AG04449 (cell line): ENCODE results near the gene HIGD1C.

Experiments used
- CTCF ChIA-PET: fragments of 350-600 bp; formaldehyde crosslinking; extraction: SDS; loops from one replicate; lab custom pipeline; 2021; ENCODE audit warnings: antibody characterized with exemption; lab: Yijun Ruan, JAX
- POLR2A ChIA-PET: fragments of 400-600, 350-600 bp; formaldehyde crosslinking; extraction: SDS; loops from one replicate; lab custom pipeline; 2020; ENCODE audit warnings: antibody characterized with exemption, inconsistent platforms; lab: Yijun Ruan, JAX
- DNase-seq: peaks from one replicate; pipeline ENCODE4 v3.0.0-alpha.2; 2010; ENCODE audit warnings: low read depth, low spot score
- H3K4me3 ChIP-seq: 2 replicates; pipeline ENCODE4 v1.5.1; 2011; ENCODE audit warnings: low read depth, mild to moderate bottlenecking, control low read depth, low read length
- CTCF ChIP-seq: IDR thresholded peaks from one replicate; pipeline ENCODE4 v1.5.1; 2011; ENCODE audit warnings: mild to moderate bottlenecking, moderate library complexity, low read length, control low read depth, inconsistent platforms; ENCODE audit not compliant: insufficient read depth; ENCODE audit errors: missing control alignments

The HIGD1C gene

GRCh38 chr12:50986966-50987737 is 34.8 kb downstream of the HIGD1C start:
- ChIA-PET POLR2A (no interaction called here), CTCF (interaction anchor here (0.6 to 8.8 kb wide), 34 partner anchors 8 to 912 kb away, joined by 3 to 201 read pairs (median 5); partner anchors contain the start of genes ATF1 and DIP2B)
- no peak for DNase-seq
- TF ChIP-seq CTCF = peak; percentile 57
- H3K4me3 ChIP-seq = no peak overlapping the region

GRCh38 chr12:50988051-50988450 is 35.7 kb downstream of the HIGD1C start:
- no peak overlapping the region for H3K4me3 ChIP-seq
- ChIA-PET POLR2A (no interaction called here), CTCF (interaction anchor here (0.7 to 8.8 kb wide), 23 partner anchors 7 to 483 kb away, joined by 3 to 201 read pairs (median 6); partner anchors contain the start of genes ATF1 and DIP2B)
- no peak for TF ChIP-seq CTCF
- DNase-seq = no peak

- POLR2A ChIA-PET = no interaction called here
- no peak for TF ChIP-seq CTCF
- no peak overlapping the region for H3K4me3 ChIP-seq
- no peak for DNase-seq
- CTCF ChIA-PET = interaction anchor here (0.7 to 8.8 kb wide), 9 partner anchors 12 to 359 kb away, joined by 3 to 201 read pairs (median 5); partner anchors contain the start of gene ATF1
These were observed 36.5 kb downstream of the HIGD1C start for GRCh38 chr12:50988871-50989270.

- POLR2A ChIA-PET = no interaction called here
- no peak for DNase-seq
These were observed 37.9 kb downstream of the HIGD1C start for GRCh38 chr12:50990147-50990727.

GRCh38 chr12:50990791-50991190 is 38.4 kb downstream of the HIGD1C start:
- CTCF ChIA-PET = interaction anchor here (1.2 to 8.8 kb wide), 4 partner anchors 163 to 226 kb away, joined by 3 to 201 read pairs (median 56); partner anchors contain the start of gene ATF1
- POLR2A ChIA-PET = no interaction called here
- DNase-seq = no peak
- H3K4me3 ChIP-seq = no peak overlapping the region
- TF ChIP-seq CTCF = no peak

More at GRCh38 chr12:50990147-50990727, 37.9 kb downstream of the HIGD1C start:
- CTCF ChIA-PET = interaction anchor here (1.2 to 8.8 kb wide), 3 partner anchors 162 to 224 kb away, joined by 3 to 201 read pairs (median 106); partner anchors contain the start of gene ATF1
- TF ChIP-seq CTCF = no peak
- H3K4me3 ChIP-seq = no peak overlapping the region

- DNase-seq = no peak
- POLR2A ChIA-PET = no interaction called here
- TF ChIP-seq CTCF = no peak
- no peak overlapping the region for H3K4me3 ChIP-seq
- CTCF ChIA-PET = interaction anchor here (1.5 to 8.8 kb wide), 2 partner anchors 163 to 226 kb away, joined by 5 to 201 read pairs; no protein-coding TSS in a partner anchor
These were observed 38.9 kb downstream of the HIGD1C start for GRCh38 chr12:50991291-50991690.
